Measurements from ENCODE around the gene CACNG1.
"Not testable (repeated sequence)": the region's sequence is repeated elsewhere in the genome, so short reads cannot be mapped to it uniquely, and the experiment has no call there.

The CACNG1 gene

DNA sequence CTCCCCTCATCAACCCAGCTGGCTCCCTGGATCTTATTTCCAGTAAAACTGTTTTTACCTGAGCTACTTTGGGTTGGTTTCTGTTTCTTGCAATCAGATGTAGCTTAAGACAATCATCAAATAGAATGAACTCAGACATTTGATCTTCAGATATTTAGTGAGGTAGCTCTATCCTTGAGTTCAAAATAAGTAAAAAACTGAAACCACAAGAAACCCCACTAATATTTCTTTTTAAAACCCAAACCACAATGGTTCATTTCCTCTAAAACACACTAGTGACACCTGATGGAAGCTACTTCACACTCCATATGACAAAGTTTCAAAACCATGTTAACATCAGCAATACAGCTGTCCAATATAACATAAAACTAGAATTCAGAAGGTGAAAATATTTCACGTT lies 37.8 kb downstream of the CACNG1 start:
- DNase-seq, result no peak

DNA sequence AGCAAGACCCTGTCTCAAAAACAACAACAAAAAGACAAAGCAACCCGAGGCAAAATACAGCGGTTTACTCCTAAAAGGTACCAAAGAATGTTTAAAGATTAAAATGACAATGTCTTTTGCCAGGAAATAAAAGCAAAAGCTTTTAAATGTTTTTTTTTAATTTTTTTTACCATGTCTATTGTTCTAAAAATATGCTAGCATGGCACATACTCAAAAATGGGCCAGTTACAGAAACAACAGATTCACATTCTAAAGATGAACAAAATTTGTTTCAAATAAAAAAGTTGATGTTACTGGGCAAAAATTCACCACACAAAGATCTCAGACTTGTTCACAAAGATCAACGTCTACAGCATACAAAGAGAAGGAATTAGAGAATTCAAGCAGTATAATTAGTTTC lies 41.1 kb downstream of the CACNG1 start:
- DNase-seq, result no peak

DNA sequence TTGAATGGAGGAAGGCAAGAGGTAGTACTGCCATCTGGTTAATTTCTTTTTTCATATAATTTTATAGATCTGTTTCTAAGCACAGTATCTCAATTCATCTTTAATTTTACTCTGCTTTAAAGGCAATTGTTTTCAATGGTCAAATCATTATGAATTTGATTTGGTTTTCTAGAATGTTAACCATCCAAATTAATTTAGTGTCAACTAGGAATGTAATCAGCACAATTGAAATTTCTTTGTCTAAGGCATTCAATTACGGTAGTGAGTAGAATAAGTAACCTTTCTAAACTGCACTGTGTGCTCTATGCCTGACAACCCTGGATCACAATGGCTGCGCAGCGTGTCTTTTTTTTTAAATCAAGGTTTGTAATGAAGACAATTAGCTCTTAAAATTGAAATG lies 44.3 kb downstream of the CACNG1 start:
- DNase-seq, result no peak

DNA sequence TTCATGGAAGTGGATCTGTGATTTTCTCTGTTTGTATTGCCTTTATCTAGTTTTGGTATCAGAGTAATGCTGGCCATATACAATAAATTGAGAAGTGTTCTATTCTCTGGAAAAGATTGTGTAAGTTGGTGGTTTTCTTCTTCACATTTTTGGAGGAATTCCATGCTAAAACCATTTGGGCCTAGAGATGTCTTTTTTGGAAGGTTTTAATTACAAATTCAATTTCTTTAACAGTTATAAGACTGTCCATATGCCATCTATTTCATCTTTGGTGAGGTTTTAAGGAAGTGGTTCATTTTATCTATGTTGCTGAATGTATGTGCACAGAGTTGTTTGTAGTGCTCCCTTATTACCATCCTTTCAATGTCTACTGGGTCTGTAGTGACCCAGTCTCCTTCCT lies 46.0 kb downstream of the CACNG1 start:
- no peak for DNase-seq

DNA sequence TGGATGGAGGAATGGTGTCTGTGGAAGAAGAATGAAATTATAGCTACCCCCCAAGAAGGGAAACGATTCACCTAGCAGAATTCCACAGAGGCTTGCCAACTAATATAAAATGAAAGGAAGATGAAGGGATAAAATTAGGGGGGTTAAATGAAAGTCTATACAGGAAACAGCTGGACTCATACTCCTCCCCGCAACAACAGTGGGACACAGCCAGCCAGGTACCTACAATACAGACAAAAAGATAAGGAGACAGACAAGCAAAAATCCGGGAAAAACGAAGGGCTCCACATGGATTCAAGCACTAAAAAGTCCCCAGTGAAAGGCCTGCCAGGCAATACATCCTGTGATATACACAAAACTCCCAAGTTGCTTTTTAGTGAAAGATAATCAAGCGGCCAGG lies 47.9 kb downstream of the CACNG1 start:
- DNase-seq, result no peak

DNA sequence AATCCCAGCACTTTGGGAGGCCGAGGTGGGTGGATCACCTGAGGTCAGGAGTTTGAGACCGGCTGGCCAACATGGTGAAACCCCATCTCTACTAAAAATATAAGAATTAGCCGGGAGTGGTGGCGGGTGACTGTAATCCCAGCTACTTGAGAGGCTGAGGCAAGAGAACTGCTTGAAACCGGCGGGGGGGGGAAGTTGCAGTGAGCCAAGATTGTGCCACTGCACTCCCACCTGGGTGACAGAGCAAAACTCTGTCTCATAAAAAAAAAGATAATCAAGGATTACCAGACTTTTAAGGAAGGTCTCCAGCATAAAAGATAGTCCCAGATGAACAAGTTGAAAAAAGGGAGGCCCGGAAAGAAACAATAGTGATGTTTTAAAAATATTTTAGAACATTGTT lies 48.4 kb downstream of the CACNG1 start:
- DNase-seq, result not testable (repeated sequence)

DNA sequence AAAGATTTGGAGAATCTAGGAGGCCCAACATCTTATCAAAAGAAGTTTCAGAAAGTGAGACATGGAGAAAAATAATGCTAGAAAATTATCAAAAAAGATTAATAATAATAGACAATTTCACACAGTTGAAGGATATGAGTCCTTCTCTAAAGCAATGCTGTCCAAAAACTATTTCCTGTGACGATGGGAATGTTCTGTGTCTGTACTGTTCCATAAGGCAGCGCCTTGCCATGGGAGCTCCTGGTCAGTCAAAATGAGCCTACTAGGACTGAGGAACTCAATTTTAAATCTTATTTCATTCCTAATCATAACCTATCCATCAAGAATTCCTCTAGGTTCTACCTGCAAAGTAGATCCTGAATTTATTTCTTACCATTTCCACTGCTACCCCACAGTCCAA lies 49.0 kb downstream of the CACNG1 start:
- no peak for DNase-seq

DNA sequence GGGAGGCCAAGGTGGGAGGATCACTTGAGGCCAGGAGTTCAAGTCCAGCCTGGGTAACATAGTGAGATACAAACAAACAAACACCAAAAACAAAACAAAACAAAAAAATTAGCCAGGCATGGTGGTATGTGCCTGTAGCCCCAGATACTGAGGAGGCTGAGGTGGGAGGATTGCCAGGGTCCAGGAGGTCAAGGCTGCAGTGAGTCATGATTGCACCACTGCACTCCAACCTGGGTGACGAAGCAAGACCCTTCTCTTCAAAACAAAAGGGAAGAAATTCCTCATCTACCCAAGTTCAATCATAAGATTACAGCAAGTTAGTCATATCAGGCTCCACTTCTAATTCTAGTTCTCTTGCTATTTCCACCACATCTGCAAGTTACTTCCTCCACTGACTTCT lies 50.9 kb downstream of the CACNG1 start:
- not testable (repeated sequence) for DNase-seq

DNA sequence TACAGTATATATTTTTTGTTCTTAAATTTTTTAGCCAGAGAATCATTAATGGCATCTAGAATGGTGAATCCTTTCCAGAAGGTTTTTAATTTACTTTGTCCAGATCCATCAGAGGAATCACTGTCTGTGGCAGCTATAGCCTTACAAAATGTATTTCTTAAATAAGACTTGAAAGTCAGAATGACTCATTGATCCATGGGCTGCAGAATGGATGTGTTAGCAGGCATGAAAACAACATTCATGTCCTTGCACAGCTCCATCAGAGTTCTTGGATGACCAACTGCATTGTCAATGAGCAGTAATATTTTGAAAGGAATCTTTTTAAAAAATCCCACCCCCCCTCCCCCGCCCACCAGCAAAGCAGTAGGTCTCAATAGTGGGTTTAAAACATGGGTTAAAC lies 51.4 kb downstream of the CACNG1 start:
- no peak for DNase-seq

DNA sequence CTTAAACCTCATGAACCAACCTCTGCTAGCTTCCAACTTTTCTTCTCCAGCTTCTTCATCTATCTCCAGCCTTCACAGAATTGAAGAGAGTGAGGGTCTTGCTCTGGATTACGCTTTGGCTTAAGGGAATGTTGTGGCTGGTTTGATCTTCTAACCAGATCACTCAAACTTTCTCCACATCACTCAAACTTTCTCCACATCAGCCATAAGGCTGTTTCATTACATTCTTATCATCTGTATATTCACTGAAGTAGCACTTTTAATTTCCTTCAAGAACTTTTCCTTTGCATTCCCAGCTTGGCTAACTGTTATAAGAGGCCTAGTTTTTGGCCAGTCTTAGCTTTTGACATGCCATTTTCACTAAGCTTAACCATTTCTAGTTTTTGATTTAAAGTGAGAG lies 52.3 kb downstream of the CACNG1 start:
- DNase-seq, result no peak

DNA sequence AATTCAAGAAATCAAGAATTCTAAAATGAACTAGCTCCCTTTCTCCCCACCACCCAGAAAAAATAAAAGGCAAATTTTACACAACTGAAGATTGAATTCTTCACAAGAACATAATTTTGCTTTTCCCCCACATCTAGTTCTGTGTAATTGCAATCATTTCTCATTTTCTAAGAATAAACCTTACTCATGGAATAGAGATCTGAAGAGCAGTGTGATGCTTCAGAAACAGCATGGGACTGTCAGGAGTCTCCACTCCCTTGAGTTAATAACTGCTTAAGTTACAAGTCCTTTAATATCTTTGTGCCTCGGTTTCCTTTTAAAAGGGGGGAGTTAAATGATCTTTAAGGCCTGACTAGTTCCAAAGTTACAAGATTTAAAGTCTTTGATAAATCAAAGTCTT lies 53.7 kb downstream of the CACNG1 start:
- no peak for DNase-seq

DNA sequence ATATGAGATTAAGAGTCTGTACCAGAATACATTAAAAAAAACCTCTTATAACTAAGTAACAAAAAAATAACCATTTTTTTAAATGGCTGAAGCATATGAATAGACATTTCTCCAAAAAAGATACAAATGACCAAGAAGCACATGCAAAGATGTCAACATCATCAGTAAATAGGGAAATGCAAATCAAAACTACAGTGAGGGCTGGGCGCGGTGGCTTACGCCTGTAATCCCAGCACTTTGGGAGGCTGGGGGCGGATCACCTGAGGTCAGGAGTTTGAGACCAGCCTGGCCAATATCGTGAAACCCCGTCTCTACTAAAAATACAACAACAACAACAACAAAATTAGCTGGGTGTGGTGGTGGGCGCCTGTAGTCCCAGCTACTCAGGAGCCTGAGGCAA lies 60.3 kb downstream of the CACNG1 start:
- not testable (repeated sequence) for DNase-seq

DNA sequence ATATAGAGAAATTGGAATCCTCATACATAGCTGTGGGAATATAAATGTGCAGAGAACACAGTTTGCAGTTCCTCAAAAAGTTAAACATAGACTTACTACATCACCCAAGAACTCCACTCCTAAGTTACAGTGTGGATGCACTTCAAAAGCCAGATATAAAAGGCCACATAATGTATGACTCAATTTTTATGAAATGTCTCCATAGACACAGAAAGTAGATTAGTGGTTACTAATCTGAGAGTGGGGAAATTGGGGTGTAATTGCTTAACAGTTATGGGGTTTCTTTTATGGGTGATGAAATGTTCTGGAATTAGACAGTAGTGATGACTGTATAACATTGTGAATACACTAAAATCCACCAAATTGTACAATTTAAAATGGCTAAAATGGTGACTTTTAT lies 60.9 kb downstream of the CACNG1 start:
- no peak for DNase-seq
